A673 (cell line): ENCODE results near the gene DUSP3.

Experiments
- CTCF ChIP-seq: fragments of 300-800, 200-600 bp; sonication (generic); conservative IDR thresholded peaks from 2 replicates; pipeline ENCODE4 v1.5.1; 2017; ENCODE audit warnings: low read depth, mild to moderate bottlenecking, antibody characterized with exemption, low read length, moderate library complexity, mixed read lengths
- EZH2 ChIP-seq: fragments of 200-600 bp; sonication (generic); IDR thresholded peaks from 2 replicates; pipeline ENCODE4 v1.6.1; 2017; ENCODE audit warnings: borderline replicate concordance, low read depth, mild to moderate bottlenecking, mixed read lengths, antibody characterized with exemption, low read length; ENCODE audit not compliant: poor library complexity, severe bottlenecking

- TF ChIP-seq CTCF (no peak), EZH2 (no peak)
These were observed 18.9 kb downstream of the DUSP3 start for GRCh38 chr17:43759836-43760235.
